NCI-H774 (cell line): ENCODE data around the gene CNNM3.
"Not testable (repeated sequence)": the region's sequence is repeated elsewhere in the genome, so short reads cannot be mapped to it uniquely, and the experiment has no call there.

Source experiments
- DNase-seq: peaks from one replicate; lab custom pipeline; 2025; lab: John Stamatoyannopoulos, UW

The CNNM3 gene

DNA sequence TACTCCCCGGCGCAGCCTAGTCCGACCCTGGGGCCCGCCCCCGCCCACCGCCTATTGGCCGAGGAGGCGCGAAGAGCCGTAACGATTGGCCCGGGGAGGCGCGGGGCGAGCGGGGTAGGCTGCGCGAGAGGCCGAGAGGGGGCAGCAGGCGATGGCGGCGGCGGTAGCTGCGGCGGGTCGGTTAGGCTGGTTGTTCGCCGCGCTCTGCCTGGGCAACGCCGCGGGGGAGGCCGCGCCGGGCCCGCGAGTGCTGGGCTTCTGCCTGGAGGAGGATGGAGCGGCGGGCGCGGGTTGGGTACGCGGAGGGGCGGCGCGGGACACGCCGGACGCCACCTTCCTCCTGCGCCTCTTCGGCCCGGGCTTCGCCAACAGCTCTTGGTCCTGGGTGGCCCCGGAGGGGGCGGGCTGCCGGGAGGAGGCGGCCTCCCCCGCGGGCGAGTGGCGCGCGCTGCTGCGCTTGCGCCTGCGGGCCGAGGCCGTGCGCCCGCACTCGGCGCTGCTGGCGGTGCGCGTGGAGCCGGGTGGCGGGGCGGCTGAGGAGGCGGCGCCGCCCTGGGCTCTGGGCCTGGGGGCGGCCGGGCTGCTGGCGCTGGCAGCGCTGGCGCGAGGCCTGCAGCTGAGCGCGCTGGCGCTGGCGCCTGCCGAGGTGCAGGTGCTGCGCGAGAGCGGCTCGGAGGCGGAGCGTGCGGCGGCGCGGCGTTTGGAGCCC lies at the start of gene CNNM3:
CNNM3 (plus strand) TSS at position 142 of the 709 bp plus-strand sequence; CDS start at position 152, 10 bp downstream.
- DNase-seq: peak; percentile 92

DNA sequence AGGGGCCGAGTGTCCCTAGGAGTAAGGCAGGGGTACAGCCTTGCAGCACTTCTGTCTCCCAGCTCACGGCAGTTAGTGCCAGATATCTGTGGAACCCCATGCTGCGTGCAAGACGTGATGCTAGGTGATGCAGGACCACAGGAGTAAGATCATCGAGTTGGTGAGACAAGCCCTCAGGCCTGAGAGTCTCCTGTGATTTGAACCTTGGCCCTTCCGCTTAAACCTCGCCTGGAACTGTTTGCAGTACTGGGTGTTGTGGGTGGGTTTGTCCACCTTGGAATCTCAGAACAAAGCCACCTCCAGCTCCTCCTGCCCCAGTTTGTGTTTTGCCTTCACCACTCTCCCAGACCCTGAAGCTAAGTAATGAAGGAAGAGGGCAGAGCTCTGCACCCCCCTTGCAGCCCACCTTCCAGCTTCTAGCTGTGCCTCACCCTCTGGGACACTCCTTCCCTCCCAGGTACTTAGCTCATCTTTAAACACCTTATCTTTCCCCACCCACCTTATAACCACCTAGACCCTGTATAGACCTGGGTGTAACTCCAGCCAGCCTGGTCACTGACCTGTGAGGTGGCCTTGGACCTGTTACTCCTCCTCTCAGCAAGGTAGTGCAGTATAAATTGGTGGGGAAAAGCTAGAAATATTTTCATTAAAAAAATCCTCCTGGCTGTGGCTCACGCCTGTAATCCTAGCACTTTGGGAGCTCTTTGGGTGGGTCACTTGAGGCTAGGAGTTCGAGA lies 48.8 kb upstream of the CNNM3 start:
- no peak for DNase-seq

DNA sequence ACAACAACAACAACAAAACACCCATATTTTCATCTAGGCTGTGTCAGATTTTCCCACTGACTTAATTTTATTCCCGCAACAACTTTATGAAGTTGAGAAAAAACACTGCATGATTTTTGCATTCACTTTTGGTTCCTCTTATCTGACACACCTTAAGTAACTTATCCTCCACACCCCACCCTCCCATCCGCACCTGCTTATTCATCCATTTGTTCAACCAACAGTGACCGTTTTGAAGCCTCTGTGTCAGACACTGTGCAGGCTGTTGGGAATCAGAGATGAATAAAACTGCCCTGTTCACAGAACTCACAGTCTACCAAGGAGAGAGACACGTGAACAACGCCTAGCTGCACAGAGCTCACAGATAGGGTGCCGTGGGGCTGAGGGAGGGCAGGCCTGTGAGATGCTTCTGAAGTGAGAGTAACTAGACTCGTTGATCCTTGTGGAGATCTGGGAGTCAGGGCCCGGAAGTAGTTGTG lies 47.9 kb upstream of the CNNM3 start:
- no peak for DNase-seq

- no peak for DNase-seq
These were observed 46.3 kb upstream of the CNNM3 start for GRCh38 chr2:96769814-96770213.

DNA sequence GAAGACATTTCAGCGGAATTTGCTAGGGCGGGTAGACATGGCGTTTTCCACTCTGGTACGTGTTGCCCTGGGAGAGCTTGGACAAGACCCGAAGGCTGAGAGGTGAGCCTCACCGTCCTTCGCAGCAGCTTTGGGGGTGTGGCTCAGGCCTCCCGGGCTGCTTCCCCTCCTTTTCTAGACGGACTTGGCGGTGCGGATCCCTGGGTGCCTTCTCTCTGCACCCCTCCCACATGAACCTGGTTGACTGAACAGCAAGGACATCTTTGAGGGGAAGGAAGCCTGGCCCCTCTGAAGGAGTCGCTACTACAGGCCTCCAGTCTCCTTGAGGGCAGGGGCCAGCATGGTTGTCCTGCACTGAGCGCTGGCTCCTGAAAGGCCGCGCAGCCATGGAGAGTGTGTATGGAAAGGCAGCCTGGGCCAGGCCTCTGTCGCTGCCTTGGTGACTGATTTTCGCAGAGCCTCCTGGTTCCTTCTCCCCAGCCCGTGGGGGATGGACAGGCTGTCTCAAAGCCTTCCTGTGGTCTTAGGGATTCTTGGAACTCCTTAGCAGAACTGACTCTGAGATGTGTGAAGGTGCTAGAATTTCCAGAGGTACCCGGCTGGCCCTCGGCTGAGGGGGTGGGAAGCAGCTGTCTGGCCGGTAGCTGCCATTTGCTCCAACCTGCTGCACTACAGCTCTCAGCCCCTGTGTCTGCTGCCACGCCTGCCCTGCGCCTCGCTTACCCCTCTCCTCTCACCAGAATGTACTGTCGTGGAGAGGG lies 45.4 kb upstream of the CNNM3 start:
- DNase-seq: no peak

DNA sequence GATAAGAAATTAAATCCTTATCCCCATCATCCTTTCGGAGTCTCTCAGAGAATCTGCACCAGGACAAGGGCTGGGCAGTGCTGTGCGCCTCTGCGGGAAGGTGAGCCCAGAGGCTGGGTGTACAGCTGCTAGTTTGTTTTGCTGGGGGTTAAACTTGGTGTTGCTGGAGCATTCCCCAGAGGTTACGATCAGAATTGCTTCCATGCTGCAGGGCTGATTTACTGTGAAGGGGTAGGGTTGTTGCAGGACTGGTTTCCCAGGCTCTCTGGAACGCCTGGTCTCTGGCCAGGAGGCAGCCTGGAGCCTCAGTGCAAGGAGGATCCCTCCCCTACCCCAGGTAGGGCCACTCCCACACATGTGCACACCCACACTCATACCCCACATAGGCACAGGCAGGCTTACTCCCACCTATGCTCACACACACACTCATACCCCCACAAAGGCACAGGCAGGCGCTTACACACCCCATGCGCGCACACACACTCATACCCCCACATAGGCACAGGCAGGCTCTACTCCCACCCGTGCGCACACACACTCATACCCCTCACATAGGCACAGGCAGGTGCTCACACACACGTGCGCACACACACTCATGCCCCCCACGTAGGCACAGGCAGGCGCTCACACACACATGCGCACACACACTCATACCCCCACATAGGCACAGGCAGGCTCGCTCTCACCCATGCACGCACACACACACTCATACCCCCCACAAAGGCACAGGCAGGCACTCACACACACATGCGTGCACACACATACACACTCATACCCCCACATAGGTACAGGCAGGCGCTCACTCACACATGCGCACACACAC lies 44.1 kb upstream of the CNNM3 start:
- no peak for DNase-seq

GRCh38 chr2:96772903-96773671 lies 43.0 kb upstream of the CNNM3 start:
- no peak for DNase-seq

- DNase-seq: peak; percentile 15
These were observed 42.1 kb upstream of the CNNM3 start for GRCh38 chr2:96773922-96774321.

DNA sequence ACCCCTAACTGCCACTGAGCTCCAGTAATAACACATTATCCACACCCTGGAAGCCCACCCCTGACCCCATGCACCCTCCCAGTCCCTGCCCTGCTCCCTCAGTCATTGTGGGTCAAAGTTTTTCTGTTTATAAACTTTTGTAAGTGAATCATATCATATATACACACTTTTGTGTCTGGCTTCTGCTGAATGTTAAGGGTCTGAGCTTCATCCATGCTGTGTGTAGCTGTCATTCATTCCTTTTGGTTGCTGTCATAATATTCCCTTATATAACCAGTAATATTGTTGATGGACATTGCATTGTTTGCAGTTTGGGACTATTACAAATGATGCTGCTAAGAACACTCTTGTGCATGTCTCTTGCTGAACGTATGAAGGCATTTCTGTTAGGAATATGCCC lies 40.9 kb upstream of the CNNM3 start:
- DNase-seq: no peak

GRCh38 chr2:96783388-96783787 lies 32.7 kb upstream of the CNNM3 start:
- DNase-seq: no peak

DNA sequence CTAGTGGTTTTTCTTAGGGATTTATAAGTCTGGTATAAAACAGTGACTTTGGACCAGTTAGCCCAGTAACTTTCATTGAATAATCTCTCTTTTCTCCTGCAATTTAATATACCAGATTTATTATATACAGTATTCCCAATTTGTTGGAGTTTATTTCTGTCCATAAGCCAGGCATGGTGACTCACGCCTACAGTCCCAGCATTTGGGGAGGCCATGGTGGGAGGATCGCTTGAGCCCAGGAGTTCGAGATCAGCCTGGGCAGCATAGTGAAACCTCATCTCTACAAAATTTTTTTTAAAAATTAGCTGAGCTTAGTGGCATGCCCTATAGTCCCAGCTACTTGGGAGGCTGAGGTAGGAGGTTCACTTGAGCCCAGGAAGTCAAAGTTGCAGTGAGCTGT lies 28.7 kb upstream of the CNNM3 start:
- no peak for DNase-seq

DNA sequence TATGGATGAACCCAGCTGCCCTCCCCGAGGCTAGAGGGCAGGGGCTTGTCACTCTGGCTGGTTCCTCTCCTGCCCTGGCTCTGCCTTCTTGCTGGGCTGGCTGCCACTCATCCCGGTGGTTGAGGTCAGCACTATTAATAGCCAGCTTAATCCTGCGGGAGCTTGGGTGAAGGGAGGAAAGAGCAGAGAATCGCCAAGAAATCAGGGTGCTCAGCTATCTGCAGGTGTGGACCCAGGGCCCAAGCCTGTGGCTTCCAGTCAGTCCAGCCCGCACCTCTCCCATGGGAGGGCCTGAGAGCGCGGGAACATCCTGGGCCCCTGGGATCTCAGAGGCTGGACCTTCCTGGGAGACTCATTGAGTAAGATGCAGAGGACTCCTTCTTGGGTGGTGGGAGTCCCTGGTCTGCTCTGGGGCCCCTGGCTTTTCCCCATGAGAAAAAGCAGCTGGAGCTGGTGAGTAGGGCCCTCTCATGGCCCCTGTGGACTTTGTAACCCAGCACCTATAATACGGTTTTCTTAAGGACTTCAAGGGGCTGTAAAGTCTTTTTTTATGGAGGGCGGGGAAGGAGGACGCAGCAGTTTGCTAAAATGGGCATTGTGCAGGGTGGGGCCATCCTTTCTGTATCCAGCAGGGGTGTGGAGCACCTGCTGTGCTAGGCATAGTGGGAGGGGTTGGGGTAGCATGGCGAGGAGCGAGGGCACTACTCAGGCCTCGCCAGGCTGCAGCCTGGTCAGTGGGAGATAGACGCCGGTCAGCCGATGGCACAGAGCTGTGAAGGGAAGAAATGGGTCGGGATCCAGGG lies 27.4 kb upstream of the CNNM3 start:
- DNase-seq: no peak

GRCh38 chr2:96789245-96789617 lies 26.8 kb upstream of the CNNM3 start:
- no peak for DNase-seq

DNA sequence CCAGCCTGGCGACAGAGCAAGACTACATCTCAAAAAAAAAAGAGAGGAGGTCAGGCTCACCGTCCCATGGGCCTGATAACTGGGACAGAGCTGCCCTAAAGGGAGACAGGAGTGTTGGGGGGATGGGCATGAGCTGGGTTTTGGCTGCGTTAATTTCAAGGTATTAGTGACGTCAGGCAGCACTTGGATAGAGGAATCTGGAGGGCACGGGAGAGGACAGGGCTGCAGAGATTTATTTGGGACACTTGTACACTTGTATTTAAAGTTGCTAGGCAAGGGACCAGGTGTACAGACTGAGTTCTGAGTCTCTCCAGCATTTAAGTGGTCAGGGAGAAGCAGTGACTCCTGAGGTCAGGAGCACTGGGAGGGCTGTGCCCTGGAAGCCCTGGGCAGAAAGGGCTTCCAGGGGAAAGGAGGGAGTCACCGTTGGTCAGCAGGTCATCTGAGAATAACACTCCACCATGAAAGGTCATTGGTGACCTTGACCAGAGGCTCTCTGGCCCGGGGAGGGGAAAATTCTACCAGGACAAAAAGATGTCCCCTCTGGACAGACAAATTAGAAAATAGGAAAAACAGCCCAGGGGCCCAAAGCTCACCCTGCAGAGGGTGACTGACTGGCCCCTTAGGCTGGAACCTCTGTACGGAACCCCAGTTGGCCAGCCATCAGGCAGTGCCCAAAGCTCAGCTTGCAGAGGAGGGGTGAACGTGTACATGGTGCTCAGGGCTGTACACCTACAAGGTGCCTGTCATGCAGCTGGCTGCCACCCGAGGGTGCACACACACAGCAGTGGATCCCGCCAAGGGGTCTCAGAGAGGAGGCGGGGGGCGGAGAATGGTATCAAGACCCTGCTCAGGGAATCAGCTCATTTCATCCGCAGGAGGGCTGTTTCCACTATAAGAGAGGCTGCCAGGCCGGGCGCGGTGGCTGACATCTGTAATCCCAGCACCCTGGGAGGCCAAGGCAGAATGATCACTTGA lies 23.0 kb upstream of the CNNM3 start:
- no peak for DNase-seq

DNA sequence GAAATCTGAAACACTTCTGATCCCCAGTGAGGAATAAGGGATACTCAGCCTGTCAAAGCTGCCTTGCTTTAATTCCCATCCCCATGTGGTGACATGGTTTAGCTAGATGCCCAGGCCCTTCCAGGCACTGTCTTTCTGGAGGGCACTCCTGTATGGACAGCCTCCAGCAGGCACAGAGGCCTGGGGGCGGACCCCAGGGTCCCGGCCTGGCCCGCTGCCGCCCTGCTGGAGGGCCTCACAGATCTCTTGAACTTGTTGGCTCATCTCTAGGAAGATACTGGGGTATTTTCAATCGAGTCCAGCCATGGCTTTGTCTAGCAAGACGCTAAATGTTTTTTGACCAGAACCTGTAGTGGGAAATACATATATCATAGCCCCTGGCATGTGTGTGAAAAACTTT lies 21.0 kb upstream of the CNNM3 start:
- no peak for DNase-seq

GRCh38 chr2:96796497-96796896 lies 19.6 kb upstream of the CNNM3 start:
- DNase-seq: not testable (repeated sequence)

- DNase-seq: no peak
These were observed 18.9 kb upstream of the CNNM3 start for GRCh38 chr2:96797066-96797625.

DNA sequence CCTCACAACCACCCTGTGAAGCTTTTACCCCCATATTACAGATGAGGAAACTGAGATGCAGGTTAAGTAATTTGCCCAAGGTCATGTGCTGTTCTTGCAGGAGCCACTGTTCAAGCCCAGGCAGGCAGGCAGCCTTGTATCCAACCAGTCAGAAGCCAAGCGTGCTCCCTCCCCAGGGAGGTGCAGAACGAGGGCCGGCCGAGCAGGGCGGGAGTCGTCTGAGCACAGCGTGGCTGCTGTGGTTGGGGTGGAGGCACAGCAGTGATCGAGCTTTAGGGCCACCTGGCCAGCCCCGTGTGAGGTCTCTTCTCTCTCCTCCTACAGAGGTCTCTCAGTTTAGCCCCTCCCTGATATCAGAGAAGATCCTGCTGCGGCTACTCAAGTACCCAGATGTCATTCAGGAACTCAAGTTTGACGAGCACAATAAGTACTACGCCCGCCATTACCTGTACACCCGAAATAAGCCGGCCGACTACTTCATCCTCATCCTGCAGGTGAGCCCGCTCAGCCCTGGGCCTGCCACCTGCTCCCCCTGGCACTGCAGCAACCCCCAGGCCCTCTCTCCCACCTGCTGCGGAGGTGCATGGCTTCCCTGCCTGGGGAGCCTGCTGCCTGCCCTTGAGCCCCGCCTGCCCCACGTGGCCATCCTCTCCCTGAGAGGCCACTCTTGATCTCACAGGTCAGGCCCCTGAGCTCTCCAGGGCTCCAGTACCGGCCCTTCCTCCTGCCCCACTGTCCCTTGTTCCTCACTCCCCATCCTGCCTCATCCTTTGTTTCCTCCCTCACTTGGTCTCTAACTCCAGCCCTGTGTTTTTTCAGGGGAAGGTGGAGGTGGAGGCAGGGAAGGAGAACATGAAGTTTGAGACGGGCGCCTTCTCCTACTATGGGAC lies 17.1 kb upstream of the CNNM3 start:
- DNase-seq: no peak
